HG03354 (cell line): ENCODE measurements around the gene DCUN1D3.

Source experiments
- ATAC-seq: cut with Tn5 transposase; IDR thresholded peaks from one replicate; pipeline ENCODE4 v1.9.1; 2021; ENCODE audit warnings: mild to moderate bottlenecking; ENCODE audit not compliant: unreplicated experiment, poor library complexity, severe bottlenecking

The DCUN1D3 gene

GRCh38 chr16:20920799-20921198, 20.6 kb upstream of the DCUN1D3 start:
- no peak for ATAC-seq

GRCh38 chr16:20920091-20920490, 19.9 kb upstream of the DCUN1D3 start:
- no peak for ATAC-seq

GRCh38 chr16:20918486-20919239, 18.5 kb upstream of the DCUN1D3 start:
- ATAC-seq, result no peak

GRCh38 chr16:20916942-20917341, 16.8 kb upstream of the DCUN1D3 start:
- ATAC-seq, result no peak

- no peak for ATAC-seq
Measured at GRCh38 chr16:20916289-20916688, 16.1 kb upstream of the DCUN1D3 start.

GRCh38 chr16:20911361-20911760, 11.2 kb upstream of the DCUN1D3 start:
- no peak for ATAC-seq

GRCh38 chr16:20910781-20911321, 10.7 kb upstream of the DCUN1D3 start:
- no peak for ATAC-seq

GRCh38 chr16:20906341-20907255, 6.4 kb upstream of the DCUN1D3 start:
- ATAC-seq, result no peak

GRCh38 chr16:20905576-20905975, 5.4 kb upstream of the DCUN1D3 start:
- ATAC-seq, result no peak

GRCh38 chr16:20904507-20905081, 4.4 kb upstream of the DCUN1D3 start:
- ATAC-seq, result no peak

GRCh38 chr16:20903899-20904506, 3.8 kb upstream of the DCUN1D3 start:
- ATAC-seq, result no peak

- no peak for ATAC-seq
Measured at GRCh38 chr16:20903116-20903898, 3.1 kb upstream of the DCUN1D3 start.

- no peak for ATAC-seq
Measured at GRCh38 chr16:20902426-20902825, 2.3 kb upstream of the DCUN1D3 start.

GRCh38 chr16:20901436-20902112, 1.4 kb upstream of the DCUN1D3 start:
- ATAC-seq, result peak; percentile 34

- no peak for ATAC-seq
Measured at GRCh38 chr16:20901068-20901435, 894 bp upstream of the DCUN1D3 start.

- no peak for ATAC-seq
Measured at GRCh38 chr16:20899477-20900298, 470 bp downstream of the DCUN1D3 start.

GRCh38 chr16:20899071-20899470, 1.1 kb downstream of the DCUN1D3 start:
- ATAC-seq, result no peak

- ATAC-seq, result no peak
Measured at GRCh38 chr16:20897922-20898321, 2.2 kb downstream of the DCUN1D3 start.
